Cerebellar nuclear complex (tissue), 1 donor: ENCODE results near the gene CNNM2.
"Not testable (repeated sequence)": the region's sequence is repeated elsewhere in the genome, so short reads cannot be mapped to it uniquely, and the experiment has no call there.

Experiments
- DNase-seq, 2 experiments: peaks; one replicate each; lab custom pipeline; 2025; lab: John Stamatoyannopoulos, UW

Gene CNNM2

DNA sequence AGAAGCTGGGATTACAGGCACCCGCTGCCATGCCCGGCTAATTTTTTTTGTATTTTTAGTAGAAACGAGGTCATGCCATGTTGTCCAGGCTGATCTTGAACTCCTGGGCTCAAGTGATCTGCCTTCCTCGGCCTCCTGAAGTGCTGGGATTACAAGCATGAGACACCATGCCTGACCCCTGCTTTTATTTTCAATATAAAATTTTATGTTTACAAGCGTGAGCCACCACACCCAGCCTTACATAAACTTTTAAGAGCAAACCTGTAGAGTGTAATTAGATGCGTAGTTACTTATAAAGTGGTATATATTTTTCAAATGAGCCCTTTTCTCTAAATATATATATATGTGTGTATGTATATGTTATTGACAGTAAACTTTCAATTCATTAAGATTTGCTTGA, 8.7 kb downstream of the CNNM2 start:
- no peak for DNase-seq

- no peak for DNase-seq
Observed at GRCh38 chr10:102927311-102928010, 9.4 kb downstream of the CNNM2 start.

DNA sequence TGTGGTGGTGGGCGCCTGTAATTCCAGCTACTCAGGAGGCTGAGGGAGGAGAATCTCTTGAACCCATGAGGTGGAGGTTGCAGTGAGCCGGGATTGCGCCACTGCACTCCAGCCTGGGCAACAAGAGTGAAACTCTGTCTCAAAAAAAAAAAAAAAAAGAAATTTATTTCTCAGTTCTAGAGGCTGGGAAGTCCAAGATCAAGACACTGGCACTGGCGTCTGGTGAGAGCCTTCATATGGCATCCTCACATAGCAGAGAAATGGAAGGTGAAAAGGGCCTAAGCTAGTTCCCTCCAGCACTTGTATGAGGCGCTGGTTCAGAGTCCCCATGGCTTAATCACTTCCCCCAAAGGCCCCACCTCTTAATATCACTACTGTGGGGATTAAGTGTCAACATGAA, 10.3 kb downstream of the CNNM2 start:
- DNase-seq, result not testable (repeated sequence)

GRCh38 chr10:102930720-102931119, 12.6 kb downstream of the CNNM2 start:
- DNase-seq, result no peak

DNA sequence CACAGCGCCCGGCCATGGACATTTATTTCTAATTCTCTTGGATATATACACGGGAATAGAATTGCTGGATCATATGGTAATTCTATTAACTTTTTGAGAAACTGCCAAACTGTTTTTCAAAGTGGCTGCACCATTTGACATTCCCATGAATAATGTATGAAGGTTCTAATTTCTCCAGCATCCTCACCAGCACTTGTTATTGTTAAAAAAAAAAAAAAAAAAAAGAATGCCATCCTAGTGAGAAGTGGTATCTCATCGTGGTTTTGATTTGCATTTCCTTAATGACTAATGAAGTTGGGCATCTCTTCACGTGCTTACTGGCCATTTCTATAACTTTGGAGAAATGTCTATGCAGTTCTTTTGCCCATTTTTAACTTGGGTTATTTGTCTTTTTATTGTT, 13.5 kb downstream of the CNNM2 start:
- no peak for DNase-seq

GRCh38 chr10:102935505-102935904, 17.4 kb downstream of the CNNM2 start:
- no peak for DNase-seq

GRCh38 chr10:102935939-102936605, 18.0 kb downstream of the CNNM2 start:
- DNase-seq, result no peak

DNA sequence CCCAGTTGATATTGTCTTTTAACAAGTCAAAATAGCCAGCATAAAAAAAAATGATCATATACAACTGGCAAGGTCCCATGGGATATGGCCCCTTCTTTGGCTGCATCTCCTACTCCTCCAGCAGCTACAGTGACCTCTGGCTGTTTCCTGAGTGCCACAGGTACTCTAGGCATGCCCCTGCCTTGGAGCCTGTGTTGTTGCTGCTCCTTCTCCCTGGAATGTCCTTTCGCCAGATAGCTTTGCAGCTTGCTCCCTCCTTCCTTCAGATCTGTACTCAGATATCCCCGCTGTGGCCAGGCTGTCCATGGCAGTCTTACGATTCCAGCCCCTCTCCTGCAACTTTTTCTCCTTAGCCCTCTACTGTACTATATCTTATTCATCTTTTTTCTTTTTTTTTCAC, 23.3 kb downstream of the CNNM2 start:
- no peak for DNase-seq

DNA sequence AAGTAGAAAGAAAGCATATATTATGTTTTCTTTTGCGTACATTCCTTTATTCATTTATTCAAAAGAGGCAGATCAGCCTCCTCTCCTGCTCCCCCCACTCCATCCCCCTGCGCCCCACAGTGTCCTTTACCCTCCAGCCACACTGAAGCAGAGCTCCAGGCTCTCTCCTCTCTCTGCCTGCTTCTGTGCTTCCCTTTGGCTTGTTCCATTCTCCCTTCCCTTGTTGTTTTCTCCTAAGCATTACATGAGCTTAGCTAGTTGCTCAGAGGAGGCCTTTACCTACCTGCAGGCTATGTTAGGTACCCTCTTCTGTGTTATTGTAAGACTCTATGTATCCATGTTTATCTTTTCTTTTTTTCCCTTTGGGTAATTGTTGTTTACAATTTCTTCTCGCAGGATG, 27.4 kb downstream of the CNNM2 start:
- DNase-seq, result no peak

GRCh38 chr10:102945962-102946361, 27.9 kb downstream of the CNNM2 start:
- DNase-seq, result no peak

DNA sequence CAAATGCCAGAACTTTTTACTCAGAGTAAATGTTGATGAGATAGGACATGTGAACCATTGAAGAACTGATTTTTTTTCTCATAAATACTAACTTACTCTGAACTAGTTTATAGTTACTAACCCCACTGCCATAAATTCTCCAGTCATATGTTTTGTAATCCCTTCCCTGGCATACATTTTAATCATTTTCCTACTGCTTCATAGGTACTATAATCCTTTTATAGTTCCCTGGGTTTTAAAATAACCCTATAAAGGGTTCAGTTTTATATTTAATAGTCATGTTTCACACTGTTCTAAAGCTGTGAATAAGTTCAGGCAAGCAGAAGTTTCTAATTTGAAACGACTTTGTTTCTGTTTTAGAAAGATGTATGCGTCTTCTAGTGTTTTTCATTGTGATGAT, 28.9 kb downstream of the CNNM2 start:
- DNase-seq, result no peak

DNA sequence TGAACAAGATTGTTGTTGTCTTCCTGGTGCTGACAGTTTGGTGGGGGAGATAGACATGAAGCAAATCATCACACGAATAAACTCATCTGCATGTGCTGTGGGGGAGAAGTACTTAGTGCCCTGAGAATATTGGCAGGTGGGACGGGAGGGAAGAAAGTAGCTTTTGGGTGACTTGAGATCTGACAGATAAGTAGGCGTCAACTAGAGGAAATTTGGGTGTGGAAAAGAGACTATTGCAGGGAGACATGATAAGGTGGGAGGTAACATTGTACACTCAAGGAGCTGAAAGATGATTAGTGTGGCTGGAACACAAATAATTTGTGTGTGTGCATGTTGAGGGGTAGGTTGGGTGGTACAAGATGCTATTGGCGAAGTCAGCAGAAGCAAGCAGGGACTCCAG, 30.1 kb downstream of the CNNM2 start:
- DNase-seq, result no peak

DNA sequence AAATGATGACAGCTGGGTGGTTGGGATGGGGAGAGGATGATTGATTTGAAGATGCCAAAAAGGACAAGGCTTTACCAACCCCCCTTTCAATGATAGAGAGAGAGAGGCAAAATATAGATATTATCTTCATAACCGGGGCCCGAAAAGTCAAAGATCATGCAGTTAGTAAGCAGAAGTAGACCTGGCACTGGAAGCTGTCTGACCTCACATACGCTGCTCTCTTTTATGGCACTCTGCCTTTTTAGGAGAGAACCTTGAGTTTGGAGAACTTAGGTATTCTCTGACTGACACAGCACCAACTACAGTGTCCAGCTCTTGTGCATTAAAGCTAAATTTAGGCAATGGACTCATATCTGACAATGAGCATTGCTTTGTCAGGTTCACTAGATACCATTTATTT, 30.7 kb downstream of the CNNM2 start:
- DNase-seq, result no peak

DNA sequence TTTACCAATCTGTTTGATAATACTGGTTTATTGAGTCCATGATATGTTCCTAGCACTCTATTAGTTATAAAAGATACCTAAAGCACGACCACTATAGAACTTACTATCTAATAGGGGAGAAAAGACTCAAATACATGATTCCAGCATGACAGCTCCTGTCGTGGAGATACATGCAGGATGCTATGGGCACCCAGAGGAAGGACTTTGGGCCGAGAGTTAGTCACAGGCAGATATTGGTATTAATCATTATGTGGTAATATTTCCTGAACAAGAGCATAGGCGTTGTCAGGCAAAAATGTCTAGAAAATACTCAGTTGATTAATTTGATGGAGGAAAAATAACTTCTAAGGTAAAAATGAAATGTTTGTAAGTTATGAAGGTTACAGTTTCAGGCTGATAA, 31.8 kb downstream of the CNNM2 start:
- DNase-seq, result no peak

DNA sequence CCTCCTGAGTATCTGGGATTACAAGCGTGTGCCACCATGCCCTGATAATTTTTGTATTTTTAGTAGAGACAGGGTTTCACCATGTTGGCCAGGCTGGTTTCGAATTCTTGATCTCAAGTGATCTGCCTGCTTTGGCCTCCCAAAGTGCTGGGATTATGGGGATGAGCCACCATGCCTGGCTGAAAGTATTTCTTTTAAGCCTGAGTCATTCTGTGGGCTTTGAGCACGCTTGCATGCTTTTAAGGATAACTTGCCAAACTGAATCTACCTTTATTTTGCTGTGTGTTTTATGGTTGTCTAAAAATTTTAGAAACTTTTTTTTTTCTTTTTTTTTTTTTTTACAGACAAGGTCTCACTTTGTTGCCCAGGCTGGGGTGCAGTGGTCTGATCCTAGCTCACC, 33.2 kb downstream of the CNNM2 start:
- no peak for DNase-seq

DNA sequence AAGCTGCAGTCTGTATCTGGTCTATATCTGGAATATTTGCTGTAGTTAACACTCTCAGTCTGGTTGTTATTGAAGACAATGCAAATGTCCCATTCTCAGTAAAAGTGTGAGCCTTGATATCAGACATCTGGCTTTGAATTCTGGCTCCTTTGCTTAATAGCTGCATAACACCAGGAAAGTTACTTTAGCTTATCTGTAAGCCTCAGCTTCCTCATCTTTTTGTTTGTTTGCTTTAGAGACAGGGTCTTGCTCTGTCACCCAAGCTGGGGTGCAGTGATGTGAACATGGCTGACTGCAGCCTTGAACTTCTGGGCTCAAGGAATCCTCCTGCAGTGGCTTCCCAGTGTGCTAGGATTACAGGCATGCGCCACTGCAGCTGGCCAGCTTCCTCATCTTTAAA, 41.3 kb downstream of the CNNM2 start:
- DNase-seq, result no peak

DNA sequence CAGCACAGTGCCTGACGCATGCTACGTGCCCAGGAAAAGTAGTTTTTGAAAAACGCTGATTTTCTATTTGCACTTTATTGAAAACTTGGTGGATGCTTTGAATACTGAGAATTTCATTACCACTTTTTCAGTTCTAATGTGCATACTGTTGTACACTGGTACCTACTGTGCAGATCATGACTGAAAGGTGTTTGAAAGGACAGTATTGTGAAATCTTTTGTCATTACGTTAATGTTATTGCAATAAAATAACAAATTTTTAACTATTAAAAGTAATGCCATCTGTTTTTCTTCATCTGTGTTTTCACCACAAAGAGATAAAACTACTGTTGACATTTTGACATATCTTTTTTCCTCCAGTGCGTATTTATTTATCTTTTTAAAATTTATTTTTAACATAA, 42.1 kb downstream of the CNNM2 start:
- DNase-seq, result no peak

DNA sequence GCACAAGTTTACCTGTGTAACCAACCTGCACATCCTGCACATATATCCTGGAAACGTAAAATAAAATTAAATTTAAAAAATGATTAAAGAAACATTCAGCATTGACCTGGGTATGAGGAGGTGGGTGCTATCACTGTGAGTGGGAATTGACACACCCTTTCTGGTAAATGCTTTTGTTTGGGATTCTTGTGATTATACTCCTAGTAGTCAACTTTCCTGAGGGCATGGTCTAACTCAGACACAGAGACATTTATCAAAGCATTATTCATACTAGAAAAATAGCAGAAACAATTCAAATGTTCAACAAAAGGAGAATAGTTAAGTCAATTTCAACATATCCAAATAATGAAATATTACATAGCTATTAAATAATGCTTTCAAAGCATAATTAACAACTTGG, 44.2 kb downstream of the CNNM2 start:
- no peak for DNase-seq

GRCh38 chr10:102962951-102963755, 45.1 kb downstream of the CNNM2 start:
- no peak for DNase-seq

DNA sequence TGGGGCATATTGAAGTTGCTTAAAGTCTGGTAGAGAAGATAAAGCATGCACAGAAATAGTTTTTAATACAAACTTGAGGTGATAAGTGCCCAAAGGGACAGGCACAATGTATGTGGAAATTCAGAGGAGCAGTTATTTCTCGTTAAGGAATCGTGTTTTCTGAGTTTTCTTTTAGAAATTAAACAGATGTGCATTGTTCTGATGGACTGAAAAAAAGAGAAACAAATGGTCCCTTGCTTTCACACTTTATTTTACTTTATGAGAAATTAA, 45.6 kb downstream of the CNNM2 start:
- DNase-seq, result no peak

GRCh38 chr10:102964064-102964463, 46.0 kb downstream of the CNNM2 start:
- DNase-seq, result not testable (repeated sequence)

- no peak for DNase-seq
Observed at GRCh38 chr10:102964713-102965112, 46.6 kb downstream of the CNNM2 start.

- no peak for DNase-seq
Observed at GRCh38 chr10:102965311-102965851, 47.3 kb downstream of the CNNM2 start.
